Measurements from ENCODE around the gene SLC25A28.
"Not testable (repeated sequence)": the region's sequence is repeated elsewhere in the genome, so short reads cannot be mapped to it uniquely, and the experiment has no call there.

The SLC25A28 gene

GRCh38 chr10:99604862-99605261, 15.4 kb downstream of the SLC25A28 start:
- no peaks in the 10 kb centered on the region for H3K9me2 ChIP-seq (replicated peaks; ENCODE audit: low read depth, low read length)
- no peaks in the 10 kb centered on the region for H3K36me3 ChIP-seq (ENCODE audit: insufficient read depth, low read length)
- H3K4me2 ChIP-seq (ENCODE audit: low read depth, low read length, poor library complexity, severe bottlenecking), result no peak overlapping the region
- H3K9ac ChIP-seq (ENCODE audit: low read depth, low read length, poor library complexity, severe bottlenecking), result no peak overlapping the region
- no peak for TF ChIP-seq EZH2phosphoT487 (IDR thresholded peaks at IDR 0.05; ENCODE audit: borderline replicate concordance)
- TF ChIP-seq, protein P1, sequence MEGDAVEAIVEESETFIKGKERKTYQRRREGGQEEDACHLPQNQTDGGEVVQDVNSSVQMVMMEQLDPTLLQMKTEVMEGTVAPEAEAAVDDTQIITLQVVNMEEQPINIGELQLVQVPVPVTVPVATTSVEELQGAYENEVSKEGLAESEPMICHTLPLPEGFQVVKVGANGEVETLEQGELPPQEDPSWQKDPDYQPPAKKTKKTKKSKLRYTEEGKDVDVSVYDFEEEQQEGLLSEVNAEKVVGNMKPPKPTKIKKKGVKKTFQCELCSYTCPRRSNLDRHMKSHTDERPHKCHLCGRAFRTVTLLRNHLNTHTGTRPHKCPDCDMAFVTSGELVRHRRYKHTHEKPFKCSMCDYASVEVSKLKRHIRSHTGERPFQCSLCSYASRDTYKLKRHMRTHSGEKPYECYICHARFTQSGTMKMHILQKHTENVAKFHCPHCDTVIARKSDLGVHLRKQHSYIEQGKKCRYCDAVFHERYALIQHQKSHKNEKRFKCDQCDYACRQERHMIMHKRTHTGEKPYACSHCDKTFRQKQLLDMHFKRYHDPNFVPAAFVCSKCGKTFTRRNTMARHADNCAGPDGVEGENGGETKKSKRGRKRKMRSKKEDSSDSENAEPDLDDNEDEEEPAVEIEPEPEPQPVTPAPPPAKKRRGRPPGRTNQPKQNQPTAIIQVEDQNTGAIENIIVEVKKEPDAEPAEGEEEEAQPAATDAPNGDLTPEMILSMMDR (conservative IDR thresholded peaks at IDR 0.05; ENCODE audit: low read length), result no peak
- no peaks in the 10 kb centered on the region for H4K20me1 ChIP-seq (ENCODE audit: insufficient read depth, low read length, poor library complexity, severe bottlenecking)
- H3K4me1 ChIP-seq (ENCODE audit: insufficient read depth, low read length, poor library complexity, severe bottlenecking), result no peaks in the 10 kb centered on the region
- no peaks in the 10 kb centered on the region for H3K9me3 ChIP-seq (ENCODE audit: insufficient read depth, low read depth, low read length)
- no peak overlapping the region for H3K4me3 ChIP-seq (ENCODE audit: low read length, poor library complexity, severe bottlenecking)
- H3F3A ChIP-seq (ENCODE audit: low read depth), result no peaks in the 10 kb centered on the region
- H3K27me3 ChIP-seq (ENCODE audit: insufficient read depth, low read length, poor library complexity, severe bottlenecking), result no peaks in the 10 kb centered on the region
- H3K79me2 ChIP-seq (ENCODE audit: insufficient read depth, low read length), result no peaks in the 10 kb centered on the region
- H2AFZ ChIP-seq (ENCODE audit: low read length), result no peak overlapping the region

DNA sequence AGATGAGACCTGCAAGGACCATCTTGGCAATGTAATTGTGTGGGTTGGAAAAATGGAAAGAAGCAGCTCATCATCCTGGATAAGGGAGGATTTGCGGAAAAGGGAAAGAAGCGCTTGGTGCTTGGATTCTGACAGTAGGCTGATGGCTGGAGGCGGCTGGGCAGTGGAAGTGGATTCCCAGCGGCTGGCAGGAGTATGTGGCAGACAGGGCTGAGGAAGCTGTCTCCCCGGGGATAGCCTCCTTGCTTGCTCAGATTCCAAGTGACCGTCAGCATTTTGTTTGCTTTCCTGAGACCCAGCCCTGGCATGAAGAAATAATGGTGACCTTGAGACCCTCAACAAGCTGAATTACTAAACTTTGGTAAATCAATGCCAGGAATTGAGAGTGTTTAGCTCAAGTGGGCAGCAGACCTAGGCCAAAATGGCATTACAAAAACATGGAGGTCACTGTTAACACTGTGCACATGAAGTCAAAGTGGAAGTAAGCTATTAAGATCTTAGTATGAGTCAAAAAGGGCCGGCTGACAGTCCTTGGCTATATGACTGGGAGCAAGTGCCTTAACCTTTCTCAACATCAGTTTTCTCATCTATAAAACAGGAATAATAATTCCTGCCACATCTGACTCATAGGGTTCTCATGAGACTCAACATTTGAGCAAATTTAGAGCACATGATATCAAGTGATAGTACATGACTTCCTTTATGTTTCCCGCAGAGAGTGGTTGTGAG, 21.3 kb downstream of the SLC25A28 start:
- Histone ChIP-seq H3K36me3 (ENCODE audit: insufficient read depth, low read length) (no peaks in the 10 kb centered on the region), H3F3A (ENCODE audit: low read depth) (no peaks in the 10 kb centered on the region), H3K9ac (ENCODE audit: low read depth, low read length, poor library complexity, severe bottlenecking) (no peak overlapping the region), H3K9me2 (replicated peaks; ENCODE audit: low read depth, low read length) (no peaks in the 10 kb centered on the region), H4K20me1 (ENCODE audit: insufficient read depth, low read length, poor library complexity, severe bottlenecking) (no peaks in the 10 kb centered on the region), H3K4me3 (ENCODE audit: low read length, poor library complexity, severe bottlenecking) (no peak overlapping the region), H3K4me2 (ENCODE audit: low read depth, low read length, poor library complexity, severe bottlenecking) (no peak overlapping the region), H3K4me1 (ENCODE audit: insufficient read depth, low read length, poor library complexity, severe bottlenecking) (no peaks in the 10 kb centered on the region), H3K79me2 (ENCODE audit: insufficient read depth, low read length) (no peaks in the 10 kb centered on the region), H3K27me3 (ENCODE audit: insufficient read depth, low read length, poor library complexity, severe bottlenecking) (no peaks in the 10 kb centered on the region), H2AFZ (ENCODE audit: low read length) (no peak overlapping the region), H3K9me3 (ENCODE audit: insufficient read depth, low read depth, low read length) (no peaks in the 10 kb centered on the region)
- TF ChIP-seq EZH2phosphoT487 (IDR thresholded peaks at IDR 0.05; ENCODE audit: borderline replicate concordance), result no peak
- TF ChIP-seq, protein P1 (conservative IDR thresholded peaks at IDR 0.05; ENCODE audit: low read length), result no peak

DNA sequence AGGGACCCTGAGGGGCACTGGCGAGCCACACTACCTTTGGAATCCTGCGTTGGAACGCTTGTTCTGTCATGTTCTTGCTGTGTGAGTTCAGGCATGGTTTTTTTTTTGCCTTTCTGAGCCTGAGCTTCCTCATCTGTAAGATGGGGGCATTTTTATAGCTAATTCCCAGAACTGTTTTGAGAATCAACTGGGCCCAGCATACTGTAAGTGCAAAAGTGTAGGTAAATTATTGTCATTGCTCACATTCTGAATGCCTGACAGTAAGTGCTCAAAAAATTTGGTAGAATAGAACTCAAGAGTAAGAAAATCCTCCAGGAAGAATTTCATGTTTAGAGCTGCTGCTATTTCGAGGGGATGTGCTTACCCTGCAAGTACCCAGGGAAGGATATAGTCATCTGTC, 22.2 kb downstream of the SLC25A28 start:
- Histone ChIP-seq H4K20me1 (ENCODE audit: insufficient read depth, low read length, poor library complexity, severe bottlenecking) (no peaks in the 10 kb centered on the region), H3K9me2 (replicated peaks; ENCODE audit: low read depth, low read length) (no peaks in the 10 kb centered on the region), H3F3A (ENCODE audit: low read depth) (no peaks in the 10 kb centered on the region), H3K36me3 (ENCODE audit: insufficient read depth, low read length) (no peaks in the 10 kb centered on the region), H3K27me3 (ENCODE audit: insufficient read depth, low read length, poor library complexity, severe bottlenecking) (no peaks in the 10 kb centered on the region), H3K4me3 (ENCODE audit: low read length, poor library complexity, severe bottlenecking) (no peak overlapping the region), H3K4me1 (ENCODE audit: insufficient read depth, low read length, poor library complexity, severe bottlenecking) (no peaks in the 10 kb centered on the region), H3K79me2 (ENCODE audit: insufficient read depth, low read length) (no peaks in the 10 kb centered on the region), H3K9ac (ENCODE audit: low read depth, low read length, poor library complexity, severe bottlenecking) (no peak overlapping the region), H2AFZ (ENCODE audit: low read length) (no peak overlapping the region), H3K9me3 (ENCODE audit: insufficient read depth, low read depth, low read length) (no peaks in the 10 kb centered on the region), H3K4me2 (ENCODE audit: low read depth, low read length, poor library complexity, severe bottlenecking) (no peak overlapping the region)
- TF ChIP-seq, protein P1 (conservative IDR thresholded peaks at IDR 0.05; ENCODE audit: low read length), result no peak
- no peak for TF ChIP-seq EZH2phosphoT487 (IDR thresholded peaks at IDR 0.05; ENCODE audit: borderline replicate concordance)

DNA sequence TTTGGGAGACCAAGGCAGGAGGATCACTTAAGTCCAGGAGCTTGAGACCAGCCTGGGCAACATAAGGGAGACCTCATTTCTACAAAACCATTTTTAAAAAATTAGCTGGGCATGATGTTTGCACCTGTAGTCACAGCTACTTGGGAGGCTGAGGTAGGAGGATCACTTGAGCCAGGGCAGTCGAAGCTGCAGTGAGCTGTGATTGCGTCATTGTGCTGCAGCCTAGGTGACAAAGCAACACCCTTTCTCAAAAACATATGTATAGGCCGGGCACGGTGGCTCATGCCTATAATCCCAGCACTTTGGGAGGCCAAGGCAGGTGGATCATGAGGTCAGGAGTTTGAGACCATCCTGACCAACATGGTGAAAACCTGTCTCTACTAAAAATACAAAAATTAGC, 23.5 kb downstream of the SLC25A28 start:
- H3K36me3 ChIP-seq (ENCODE audit: insufficient read depth, low read length); H3K9me2 ChIP-seq (replicated peaks; ENCODE audit: low read depth, low read length); H3K4me3 ChIP-seq (ENCODE audit: low read length, poor library complexity, severe bottlenecking); H4K20me1 ChIP-seq (ENCODE audit: insufficient read depth, low read length, poor library complexity, severe bottlenecking); H3K9ac ChIP-seq (ENCODE audit: low read depth, low read length, poor library complexity, severe bottlenecking); H3K4me2 ChIP-seq (ENCODE audit: low read depth, low read length, poor library complexity, severe bottlenecking); H3K79me2 ChIP-seq (ENCODE audit: insufficient read depth, low read length); H3K4me1 ChIP-seq (ENCODE audit: insufficient read depth, low read length, poor library complexity, severe bottlenecking); H3K27me3 ChIP-seq (ENCODE audit: insufficient read depth, low read length, poor library complexity, severe bottlenecking); H3F3A ChIP-seq (ENCODE audit: low read depth); H3K9me3 ChIP-seq (ENCODE audit: insufficient read depth, low read depth, low read length): not testable (repeated sequence)
- peak overlapping the region; percentile 62; the same call in 1 of the 2 replicates for H2AFZ ChIP-seq (ENCODE audit: low read length)
